ENCODE results near the gene MMP11.

The MMP11 gene

GRCh38 chr22:23825246-23825905, 52.7 kb downstream of the MMP11 start:
- peaks cover 9% of the 10 kb centered on the region; the same call in 1 of the 2 replicates for H3K4me1 ChIP-seq (ENCODE audit: control insufficient read depth, insufficient read depth, low read length)
- peaks cover 94% of the 10 kb centered on the region for H3K36me3 ChIP-seq (ENCODE audit: control insufficient read depth, insufficient read depth, low read length)
- peak overlapping the region; percentile 41 for H3K9ac ChIP-seq (ENCODE audit: low read length)
- no peak overlapping the region for H3K4me3 ChIP-seq (ENCODE audit: low read depth, low read length)
- no peaks in the 10 kb centered on the region for H3K9me3 ChIP-seq (ENCODE audit: control insufficient read depth, insufficient read depth, low read depth, low read length)
- peak overlapping the region; percentile 36; the same call in 1 of the 2 replicates for H3K27ac ChIP-seq (ENCODE audit: low read depth, low read length)
- no peaks in the 10 kb centered on the region for H3K27me3 ChIP-seq (ENCODE audit: control insufficient read depth, insufficient read depth, low read length)

- Histone ChIP-seq H3K36me3 (ENCODE audit: control insufficient read depth, insufficient read depth, low read length) (peaks cover 93% of the 10 kb centered on the region), H3K9me3 (ENCODE audit: control insufficient read depth, insufficient read depth, low read depth, low read length) (no peaks in the 10 kb centered on the region), H3K9ac (ENCODE audit: low read length) (no peak overlapping the region), H3K27me3 (ENCODE audit: control insufficient read depth, insufficient read depth, low read length) (no peaks in the 10 kb centered on the region), H3K27ac (ENCODE audit: low read depth, low read length) (0 out of 2 replicates have a peak overlapping the region, but pooled peaks have one; percentile 36), H3K4me1 (ENCODE audit: control insufficient read depth, insufficient read depth, low read length) (peaks cover 9% of the 10 kb centered on the region; the same call in 1 of the 2 replicates), H3K4me3 (ENCODE audit: low read depth, low read length) (no peak overlapping the region)
These were observed 54.1 kb downstream of the MMP11 start for GRCh38 chr22:23826510-23827350.

- Histone ChIP-seq H3K4me1 (ENCODE audit: control insufficient read depth, insufficient read depth, low read length) (peaks cover 9% of the 10 kb centered on the region; the same call in 1 of the 2 replicates), H3K36me3 (ENCODE audit: control insufficient read depth, insufficient read depth, low read length) (peaks cover 93% of the 10 kb centered on the region), H3K4me3 (ENCODE audit: low read depth, low read length) (no peak overlapping the region), H3K9ac (ENCODE audit: low read length) (no peak overlapping the region), H3K27ac (ENCODE audit: low read depth, low read length) (no peak overlapping the region), H3K27me3 (ENCODE audit: control insufficient read depth, insufficient read depth, low read length) (no peaks in the 10 kb centered on the region), H3K9me3 (ENCODE audit: control insufficient read depth, insufficient read depth, low read depth, low read length) (no peaks in the 10 kb centered on the region)
These were observed 54.8 kb downstream of the MMP11 start for GRCh38 chr22:23827351-23827995.

GRCh38 chr22:23828800-23829680, 56.4 kb downstream of the MMP11 start:
- H3K27me3 ChIP-seq (ENCODE audit: control insufficient read depth, insufficient read depth, low read length), result no peaks in the 10 kb centered on the region
- no peaks in the 10 kb centered on the region for H3K9me3 ChIP-seq (ENCODE audit: control insufficient read depth, insufficient read depth, low read depth, low read length)
- H3K36me3 ChIP-seq (ENCODE audit: control insufficient read depth, insufficient read depth, low read length), result peaks cover 93% of the 10 kb centered on the region
- no peak overlapping the region for H3K9ac ChIP-seq (ENCODE audit: low read length)
- no peak overlapping the region for H3K27ac ChIP-seq (ENCODE audit: low read depth, low read length)
- H3K4me1 ChIP-seq (ENCODE audit: control insufficient read depth, insufficient read depth, low read length), result peaks cover 9% of the 10 kb centered on the region; the same call in 1 of the 2 replicates
- no peak overlapping the region for H3K4me3 ChIP-seq (ENCODE audit: low read depth, low read length)

GRCh38 chr22:23829845-23830372, 57.3 kb downstream of the MMP11 start:
- no peak overlapping the region for H3K9ac ChIP-seq (ENCODE audit: low read length)
- no peaks in the 10 kb centered on the region for H3K9me3 ChIP-seq (ENCODE audit: control insufficient read depth, insufficient read depth, low read depth, low read length)
- no peak overlapping the region for H3K27ac ChIP-seq (ENCODE audit: low read depth, low read length)
- no peaks in the 10 kb centered on the region for H3K27me3 ChIP-seq (ENCODE audit: control insufficient read depth, insufficient read depth, low read length)
- peaks cover 9% of the 10 kb centered on the region; the same call in 1 of the 2 replicates for H3K4me1 ChIP-seq (ENCODE audit: control insufficient read depth, insufficient read depth, low read length)
- H3K36me3 ChIP-seq (ENCODE audit: control insufficient read depth, insufficient read depth, low read length), result peaks cover 90% of the 10 kb centered on the region
- H3K4me3 ChIP-seq (ENCODE audit: low read depth, low read length), result no peak overlapping the region

GRCh38 chr22:23831261-23831660, 58.6 kb downstream of the MMP11 start:
- Histone ChIP-seq H3K4me1 (ENCODE audit: control insufficient read depth, insufficient read depth, low read length) (peaks cover 9% of the 10 kb centered on the region; the same call in 1 of the 2 replicates), H3K36me3 (ENCODE audit: control insufficient read depth, insufficient read depth, low read length) (peaks cover 90% of the 10 kb centered on the region), H3K4me3 (ENCODE audit: low read depth, low read length) (no peak overlapping the region), H3K27ac (ENCODE audit: low read depth, low read length) (no peak overlapping the region), H3K27me3 (ENCODE audit: control insufficient read depth, insufficient read depth, low read length) (no peaks in the 10 kb centered on the region), H3K9ac (ENCODE audit: low read length) (no peak overlapping the region), H3K9me3 (ENCODE audit: control insufficient read depth, insufficient read depth, low read depth, low read length) (no peaks in the 10 kb centered on the region)

GRCh38 chr22:23831781-23832180, 59.1 kb downstream of the MMP11 start:
- Histone ChIP-seq H3K9ac (ENCODE audit: low read length) (no peak overlapping the region), H3K27ac (ENCODE audit: low read depth, low read length) (no peak overlapping the region), H3K36me3 (ENCODE audit: control insufficient read depth, insufficient read depth, low read length) (peaks cover 87% of the 10 kb centered on the region), H3K9me3 (ENCODE audit: control insufficient read depth, insufficient read depth, low read depth, low read length) (no peaks in the 10 kb centered on the region), H3K27me3 (ENCODE audit: control insufficient read depth, insufficient read depth, low read length) (no peaks in the 10 kb centered on the region), H3K4me3 (ENCODE audit: low read depth, low read length) (no peak overlapping the region), H3K4me1 (ENCODE audit: control insufficient read depth, insufficient read depth, low read length) (peaks cover 5% of the 10 kb centered on the region; the same call in 1 of the 2 replicates)

- H3K27ac ChIP-seq (ENCODE audit: low read depth, low read length), result no peak overlapping the region
- H3K4me1 ChIP-seq (ENCODE audit: control insufficient read depth, insufficient read depth, low read length), result peaks cover 3% of the 10 kb centered on the region; the same call in 1 of the 2 replicates
- no peaks in the 10 kb centered on the region for H3K9me3 ChIP-seq (ENCODE audit: control insufficient read depth, insufficient read depth, low read depth, low read length)
- no peak overlapping the region for H3K9ac ChIP-seq (ENCODE audit: low read length)
- H3K4me3 ChIP-seq (ENCODE audit: low read depth, low read length), result no peak overlapping the region
- H3K36me3 ChIP-seq (ENCODE audit: control insufficient read depth, insufficient read depth, low read length), result peaks cover 80% of the 10 kb centered on the region
- H3K27me3 ChIP-seq (ENCODE audit: control insufficient read depth, insufficient read depth, low read length), result no peaks in the 10 kb centered on the region
These were observed 59.8 kb downstream of the MMP11 start for GRCh38 chr22:23832226-23833016.

GRCh38 chr22:23833017-23833751, 60.5 kb downstream of the MMP11 start:
- peaks cover 75% of the 10 kb centered on the region for H3K36me3 ChIP-seq (ENCODE audit: control insufficient read depth, insufficient read depth, low read length)
- no peak overlapping the region for H3K4me3 ChIP-seq (ENCODE audit: low read depth, low read length)
- H3K4me1 ChIP-seq (ENCODE audit: control insufficient read depth, insufficient read depth, low read length), result peaks cover 10% of the 10 kb centered on the region
- H3K27ac ChIP-seq (ENCODE audit: low read depth, low read length), result no peak overlapping the region
- no peaks in the 10 kb centered on the region for H3K9me3 ChIP-seq (ENCODE audit: control insufficient read depth, insufficient read depth, low read depth, low read length)
- no peak overlapping the region for H3K9ac ChIP-seq (ENCODE audit: low read length)
- H3K27me3 ChIP-seq (ENCODE audit: control insufficient read depth, insufficient read depth, low read length), result no peaks in the 10 kb centered on the region
